Brain microvascular endothelial cell (primary cell): Measurements from ENCODE around the gene DNAJC3.

Source experiments
- DNase-seq: peaks from one replicate; pipeline ENCODE4 v3.0.0-alpha.2; 2020
- H3K27ac ChIP-seq: fragments of 250-450 bp; sonication (Bioruptor Pico); 2 replicates; pipeline ENCODE4 v1.5.1; 2020; ENCODE audit warnings: mild to moderate bottlenecking, moderate library complexity
- H3K27me3 ChIP-seq: fragments of 250-450 bp; sonication (Bioruptor Pico); replicated peaks from 2 replicates; pipeline ENCODE4 v1.5.1; 2020; ENCODE audit warnings: mild to moderate bottlenecking
- H3K36me3 ChIP-seq: fragments of 250-450 bp; sonication (Bioruptor Pico); replicated peaks from 2 replicates; pipeline ENCODE4 v1.5.1; 2020; ENCODE audit warnings: mild to moderate bottlenecking
- H3K4me3 ChIP-seq: 2 replicates; pipeline ENCODE4 v1.5.1; 2011; ENCODE audit warnings: low read depth, mild to moderate bottlenecking, control low read depth, low read length, moderate library complexity
- CTCF ChIP-seq: IDR thresholded peaks from 2 replicates; pipeline ENCODE4 v1.5.1; 2011; ENCODE audit warnings: low read depth, mild to moderate bottlenecking, moderate library complexity, low read length, control low read depth, inconsistent platforms; ENCODE audit errors: missing control alignments
- in situ Hi-C: cut with HindIII; loops from 2 replicates; pipeline ENCODE4 v1.10.0; 2017; ENCODE audit warnings: low sequenced_read_pairs, low pct_ligation_motif_present

DNAJC3 gene

GRCh38 chr13:95643936-95644598, 32.9 kb upstream of the DNAJC3 start:
- Histone ChIP-seq H3K36me3 (no peaks in the 10 kb centered on the region), H3K4me3 (peak overlapping the region; percentile 76), H3K27me3 (no peaks in the 10 kb centered on the region), H3K27ac (peak overlapping the region; percentile 23)
- DNase-seq = peak; percentile 37
- no peak for TF ChIP-seq CTCF
- in situ Hi-C loops = no loop called here

- Histone ChIP-seq H3K27me3 (no peaks in the 10 kb centered on the region), H3K36me3 (no peaks in the 10 kb centered on the region), H3K4me3 (peak within 1 kb of the TSS; percentile 76), H3K27ac (peak within 1 kb of the TSS; percentile 23)
- TF ChIP-seq CTCF = no peak
- in situ Hi-C loops = no loop called here
- DNase-seq = peak; percentile 81
Measured at GRCh38 chr13:95644601-95645052, 32.3 kb upstream of the DNAJC3 start, which contains the start of gene DZIP1. Gene DZIP1, minus strand, starts transcription at chr13:95644706. Its CDS starts 2,677 bp downstream, at chr13:95642029.

GRCh38 chr13:95647321-95647720, 29.6 kb upstream of the DNAJC3 start:
- H3K27ac ChIP-seq = no peak overlapping the region

GRCh38 chr13:95650696-95651095, 26.2 kb upstream of the DNAJC3 start:
- H3K4me3 ChIP-seq = no peak overlapping the region
- DNase-seq = no peak
- in situ Hi-C loops = no loop called here
- no peaks in the 10 kb centered on the region for H3K36me3 ChIP-seq
- H3K27ac ChIP-seq = no peak overlapping the region
- no peaks in the 10 kb centered on the region for H3K27me3 ChIP-seq
- no peak for TF ChIP-seq CTCF

More at GRCh38 chr13:95647321-95647720, 29.6 kb upstream of the DNAJC3 start:
- H3K36me3 ChIP-seq = no peaks in the 10 kb centered on the region
- no peak overlapping the region for H3K4me3 ChIP-seq
- DNase-seq = no peak
- in situ Hi-C loops = no loop called here
- no peak for TF ChIP-seq CTCF
- H3K27me3 ChIP-seq = no peaks in the 10 kb centered on the region

GRCh38 chr13:95652244-95652764, 24.6 kb upstream of the DNAJC3 start:
- DNase-seq = no peak
- TF ChIP-seq CTCF = no peak
- Histone ChIP-seq H3K4me3 (no peak overlapping the region), H3K27ac (no peak overlapping the region), H3K36me3 (no peaks in the 10 kb centered on the region), H3K27me3 (no peaks in the 10 kb centered on the region)
- in situ Hi-C loops = no loop called here
